Measurements from ENCODE around the gene NRL.

NRL gene

DNA sequence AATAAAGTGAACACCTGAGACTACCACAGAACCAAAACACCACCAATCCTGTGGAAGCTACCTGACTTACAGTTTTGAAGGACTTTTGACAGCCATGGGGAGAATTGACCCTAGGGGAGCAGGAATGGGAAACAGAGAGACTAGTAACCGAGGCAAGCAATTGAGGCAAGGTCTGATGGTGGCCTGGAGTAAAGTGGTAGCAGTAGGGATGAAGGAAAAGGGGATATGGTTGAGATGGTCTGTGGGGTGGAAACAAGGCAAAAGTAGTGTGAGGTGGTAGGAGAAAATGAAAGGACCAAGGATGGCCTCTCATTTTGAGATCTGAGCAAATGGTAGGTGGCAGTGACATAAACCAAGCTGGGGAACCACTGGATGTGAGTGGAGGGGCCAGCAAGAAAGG, 42.1 kb upstream of the NRL start:
- no peak overlapping the region for H3K9ac ChIP-seq (ENCODE audit: low read depth, low read length, poor library complexity, severe bottlenecking)
- H3K4me2 ChIP-seq (ENCODE audit: low read depth, low read length, poor library complexity, severe bottlenecking): no peak overlapping the region

DNA sequence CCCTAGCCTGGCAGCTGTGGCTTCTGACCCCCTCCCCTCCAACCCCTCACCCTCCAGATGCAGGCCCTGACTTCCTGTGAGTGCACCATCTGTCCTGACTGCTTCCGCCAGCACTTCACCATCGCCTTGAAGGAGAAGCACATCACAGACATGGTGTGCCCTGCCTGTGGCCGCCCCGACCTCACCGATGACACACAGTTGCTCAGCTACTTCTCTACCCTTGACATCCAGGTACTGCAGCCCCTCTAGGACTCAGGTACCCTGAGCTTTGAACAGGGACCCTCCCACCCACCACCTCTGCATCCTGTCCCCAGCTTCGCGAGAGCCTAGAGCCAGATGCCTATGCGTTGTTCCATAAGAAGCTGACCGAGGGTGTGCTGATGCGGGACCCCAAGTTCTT, 40.4 kb upstream of the NRL start:
- TF ChIP-seq, protein P1, sequence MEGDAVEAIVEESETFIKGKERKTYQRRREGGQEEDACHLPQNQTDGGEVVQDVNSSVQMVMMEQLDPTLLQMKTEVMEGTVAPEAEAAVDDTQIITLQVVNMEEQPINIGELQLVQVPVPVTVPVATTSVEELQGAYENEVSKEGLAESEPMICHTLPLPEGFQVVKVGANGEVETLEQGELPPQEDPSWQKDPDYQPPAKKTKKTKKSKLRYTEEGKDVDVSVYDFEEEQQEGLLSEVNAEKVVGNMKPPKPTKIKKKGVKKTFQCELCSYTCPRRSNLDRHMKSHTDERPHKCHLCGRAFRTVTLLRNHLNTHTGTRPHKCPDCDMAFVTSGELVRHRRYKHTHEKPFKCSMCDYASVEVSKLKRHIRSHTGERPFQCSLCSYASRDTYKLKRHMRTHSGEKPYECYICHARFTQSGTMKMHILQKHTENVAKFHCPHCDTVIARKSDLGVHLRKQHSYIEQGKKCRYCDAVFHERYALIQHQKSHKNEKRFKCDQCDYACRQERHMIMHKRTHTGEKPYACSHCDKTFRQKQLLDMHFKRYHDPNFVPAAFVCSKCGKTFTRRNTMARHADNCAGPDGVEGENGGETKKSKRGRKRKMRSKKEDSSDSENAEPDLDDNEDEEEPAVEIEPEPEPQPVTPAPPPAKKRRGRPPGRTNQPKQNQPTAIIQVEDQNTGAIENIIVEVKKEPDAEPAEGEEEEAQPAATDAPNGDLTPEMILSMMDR (conservative IDR thresholded peaks at IDR 0.05; ENCODE audit: low read length): no peak
- TF ChIP-seq EZH2phosphoT487 (IDR thresholded peaks at IDR 0.05; ENCODE audit: borderline replicate concordance): no peak
- H3K27me3 ChIP-seq (ENCODE audit: insufficient read depth, low read length, poor library complexity, severe bottlenecking): no peaks in the 10 kb centered on the region
- no peak overlapping the region for H3K9ac ChIP-seq (ENCODE audit: low read depth, low read length, poor library complexity, severe bottlenecking)
- peaks cover under 1% of the 10 kb centered on the region for H4K20me1 ChIP-seq (ENCODE audit: insufficient read depth, low read length, poor library complexity, severe bottlenecking)
- peaks cover 12% of the 10 kb centered on the region; the same call in 1 of the 2 replicates for H3K79me2 ChIP-seq (ENCODE audit: insufficient read depth, low read length)
- H3K4me2 ChIP-seq (ENCODE audit: low read depth, low read length, poor library complexity, severe bottlenecking): no peak overlapping the region
- no peak overlapping the region for H3K4me3 ChIP-seq (ENCODE audit: low read length, poor library complexity, severe bottlenecking)
- no peaks in the 10 kb centered on the region for H3K4me1 ChIP-seq (ENCODE audit: insufficient read depth, low read length, poor library complexity, severe bottlenecking)
- H3K9me2 ChIP-seq (replicated peaks; ENCODE audit: low read depth, low read length): no peaks in the 10 kb centered on the region
- no peaks in the 10 kb centered on the region for H3F3A ChIP-seq (ENCODE audit: low read depth)
- no peak overlapping the region for H2AFZ ChIP-seq (ENCODE audit: low read length)
- no peaks in the 10 kb centered on the region for H3K9me3 ChIP-seq (ENCODE audit: insufficient read depth, low read depth, low read length)
- H3K36me3 ChIP-seq (ENCODE audit: insufficient read depth, low read length): peaks cover 50% of the 10 kb centered on the region; the same call in 1 of the 2 replicates

More for the DNA sequence above, 42.1 kb upstream of the NRL start:
- no peak overlapping the region for H3K4me3 ChIP-seq (ENCODE audit: low read length, poor library complexity, severe bottlenecking)
- no peaks in the 10 kb centered on the region for H3K9me3 ChIP-seq (ENCODE audit: insufficient read depth, low read depth, low read length)
- no peak overlapping the region for H2AFZ ChIP-seq (ENCODE audit: low read length)
- no peak for TF ChIP-seq EZH2phosphoT487 (IDR thresholded peaks at IDR 0.05; ENCODE audit: borderline replicate concordance)
- TF ChIP-seq, protein P1 (conservative IDR thresholded peaks at IDR 0.05; ENCODE audit: low read length): no peak
- H3K9me2 ChIP-seq (replicated peaks; ENCODE audit: low read depth, low read length): no peaks in the 10 kb centered on the region
- H3K36me3 ChIP-seq (ENCODE audit: insufficient read depth, low read length): peaks cover 42% of the 10 kb centered on the region; the same call in 1 of the 2 replicates
- H3K79me2 ChIP-seq (ENCODE audit: insufficient read depth, low read length): peaks cover 2% of the 10 kb centered on the region; the same call in 1 of the 2 replicates
- no peaks in the 10 kb centered on the region; the same call in 1 of the 2 replicates for H3F3A ChIP-seq (ENCODE audit: low read depth)
- no peaks in the 10 kb centered on the region for H4K20me1 ChIP-seq (ENCODE audit: insufficient read depth, low read length, poor library complexity, severe bottlenecking)
- H3K27me3 ChIP-seq (ENCODE audit: insufficient read depth, low read length, poor library complexity, severe bottlenecking): no peaks in the 10 kb centered on the region
- peaks cover 8% of the 10 kb centered on the region for H3K4me1 ChIP-seq (ENCODE audit: insufficient read depth, low read length, poor library complexity, severe bottlenecking)

DNA sequence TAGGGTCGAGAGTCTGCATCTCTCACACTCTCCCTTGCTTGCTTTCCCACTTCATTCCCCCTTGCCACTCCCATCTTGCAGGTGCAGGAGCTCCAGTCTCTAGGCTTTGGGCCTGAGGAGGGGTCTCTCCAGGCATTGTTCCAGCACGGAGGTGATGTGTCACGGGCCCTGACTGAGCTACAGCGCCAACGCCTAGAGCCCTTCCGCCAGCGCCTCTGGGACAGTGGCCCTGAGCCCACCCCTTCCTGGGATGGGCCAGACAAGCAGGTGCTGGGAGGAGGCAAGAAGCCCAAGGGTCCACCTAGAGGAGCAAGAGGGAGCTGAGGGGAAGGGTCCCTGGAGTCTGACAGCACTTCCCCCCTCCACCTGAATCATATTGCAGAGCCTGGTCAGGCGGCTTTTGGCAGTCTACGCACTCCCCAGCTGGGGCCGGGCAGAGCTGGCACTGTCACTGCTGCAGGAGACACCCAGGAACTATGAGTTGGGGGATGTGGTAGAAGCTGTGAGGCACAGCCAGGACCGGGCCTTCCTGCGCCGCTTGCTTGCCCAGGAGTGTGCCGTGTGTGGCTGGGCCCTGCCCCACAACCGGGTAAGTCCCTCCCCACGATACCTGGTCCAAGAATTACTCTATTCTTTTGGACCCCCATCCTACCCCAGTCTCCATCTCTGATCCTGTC, 36.8 kb upstream of the NRL start:
- H4K20me1 ChIP-seq (ENCODE audit: insufficient read depth, low read length, poor library complexity, severe bottlenecking): peaks cover 21% of the 10 kb centered on the region
- H3K79me2 ChIP-seq (ENCODE audit: insufficient read depth, low read length): peaks cover 40% of the 10 kb centered on the region
- 0 out of 2 replicates have a peak, but pooled peaks cover 2% of the 10 kb centered on the region for H3F3A ChIP-seq (ENCODE audit: low read depth)
- H3K36me3 ChIP-seq (ENCODE audit: insufficient read depth, low read length): peaks cover 43% of the 10 kb centered on the region; the same call in 1 of the 2 replicates
- TF ChIP-seq EZH2phosphoT487 (IDR thresholded peaks at IDR 0.05; ENCODE audit: borderline replicate concordance): no peak
- TF ChIP-seq, protein P1 (conservative IDR thresholded peaks at IDR 0.05; ENCODE audit: low read length): no peak
- no peak overlapping the region for H3K4me2 ChIP-seq (ENCODE audit: low read depth, low read length, poor library complexity, severe bottlenecking)
- H3K27me3 ChIP-seq (ENCODE audit: insufficient read depth, low read length, poor library complexity, severe bottlenecking): no peaks in the 10 kb centered on the region
- H3K4me1 ChIP-seq (ENCODE audit: insufficient read depth, low read length, poor library complexity, severe bottlenecking): peaks cover 12% of the 10 kb centered on the region
- no peak overlapping the region for H3K4me3 ChIP-seq (ENCODE audit: low read length, poor library complexity, severe bottlenecking)
- H2AFZ ChIP-seq (ENCODE audit: low read length): no peak overlapping the region
- H3K9me2 ChIP-seq (replicated peaks; ENCODE audit: low read depth, low read length): no peaks in the 10 kb centered on the region
- H3K9me3 ChIP-seq (ENCODE audit: insufficient read depth, low read depth, low read length): no peaks in the 10 kb centered on the region
- H3K9ac ChIP-seq (ENCODE audit: low read depth, low read length, poor library complexity, severe bottlenecking): no peak overlapping the region
